Type B pancreatic cell (in vitro differentiated cells): ENCODE measurements around the gene MRPL53. TPM values are rescaled to one million over a fixed set of nuclear protein-coding genes. Genes with fewer than 3 reads are reported as not detected.
A peak's percentile ranks its signal among the peaks of the same experiment; 100 is the strongest.

ENCODE experiments used
- DNase-seq: peaks from one replicate; pipeline ENCODE4 v3.0.0; 2021; ENCODE audit warnings: mixed read lengths; ENCODE audit not compliant: unreplicated experiment; ENCODE audit errors: extremely low spot score
- H3K27ac Mint-ChIP-seq: 2 replicates; pipeline ENCODE4 v1.8.0; 2021; ENCODE audit warnings: mild to moderate bottlenecking, mixed read lengths
- H3K27me3 Mint-ChIP-seq: 2 replicates; pipeline ENCODE4 v1.8.0; 2021; ENCODE audit warnings: mixed read lengths
- H3K36me3 Mint-ChIP-seq: 2 replicates; pipeline ENCODE4 v1.8.0; 2021; ENCODE audit warnings: mixed read lengths
- H3K4me1 Mint-ChIP-seq: one replicate; pipeline ENCODE4 v1.8.0; 2021; ENCODE audit warnings: mixed read lengths; ENCODE audit not compliant: unreplicated experiment
- H3K4me3 Mint-ChIP-seq: 2 replicates; pipeline ENCODE4 v1.8.0; 2021; ENCODE audit warnings: mild to moderate bottlenecking, mixed read lengths
- H3K9me3 Mint-ChIP-seq: 2 replicates; pipeline ENCODE4 v1.8.0; 2021; ENCODE audit warnings: mixed read lengths
- CTCF ChIP-seq: fragments of 200-600 bp; sonication (generic); conservative IDR thresholded peaks from 2 replicates; pipeline ENCODE4 v1.5.0; 2021; ENCODE audit warnings: antibody characterized with exemption, mild to moderate bottlenecking
- total RNA-seq: library from RNA; stranded (reverse); gene quantifications from 2 replicates; pipeline ENCODE4 v1.2.1, GENCODE V29; 2021; ENCODE audit warnings: low replicate concordance

Gene MRPL53
- total RNA-seq, 1 donor from 2014 or later = 76.1 TPM

GRCh38 chr2:74457129-74457548 lies 15.3 kb downstream of the MRPL53 start:
- H3K4me3 Mint-ChIP-seq = peak overlapping the region; percentile 95
- no peaks in the 10 kb centered on the region for H3K9me3 Mint-ChIP-seq
- DNase-seq = no peak
- H3K36me3 Mint-ChIP-seq = peaks cover 4% of the 10 kb centered on the region
- peak overlapping the region; percentile 93 for H3K27ac Mint-ChIP-seq
- no peak for TF ChIP-seq CTCF
- peaks cover 7% of the 10 kb centered on the region for H3K27me3 Mint-ChIP-seq
- H3K4me1 Mint-ChIP-seq = peaks cover 31% of the 10 kb centered on the region

GRCh38 chr2:74454654-74455511 lies 17.6 kb downstream of the MRPL53 start, which contains the start of gene INO80B:
TSS of gene INO80B (plus strand) at chr2:74455087. CDS start at chr2:74455117, 30 bp downstream.
- Mint-ChIP-seq H3K36me3 (peaks cover 4% of the 10 kb centered on the region), H3K27ac (peak within 1 kb of the TSS; percentile 92), H3K9me3 (no peaks in the 10 kb centered on the region), H3K4me1 (peaks cover 29% of the 10 kb centered on the region), H3K4me3 (peak within 1 kb of the TSS; percentile 95), H3K27me3 (peaks cover 18% of the 10 kb centered on the region)
- TF ChIP-seq CTCF = peak; percentile 29
- DNase-seq = peak; percentile 96

- H3K4me3 Mint-ChIP-seq = no peak overlapping the region
- DNase-seq = no peak
- peaks cover 22% of the 10 kb centered on the region for H3K27me3 Mint-ChIP-seq
- H3K4me1 Mint-ChIP-seq = peaks cover 13% of the 10 kb centered on the region
- no peaks in the 10 kb centered on the region for H3K36me3 Mint-ChIP-seq
- H3K27ac Mint-ChIP-seq = no peak overlapping the region
- no peaks in the 10 kb centered on the region for H3K9me3 Mint-ChIP-seq
- TF ChIP-seq CTCF = no peak
Measured at GRCh38 chr2:74450570-74451190, 21.8 kb downstream of the MRPL53 start.

- H3K27ac Mint-ChIP-seq = no peak overlapping the region
- H3K27me3 Mint-ChIP-seq = peaks cover 22% of the 10 kb centered on the region
- H3K4me3 Mint-ChIP-seq = no peak overlapping the region
- peaks cover 9% of the 10 kb centered on the region for H3K4me1 Mint-ChIP-seq
- TF ChIP-seq CTCF = no peak
- DNase-seq = no peak
- H3K9me3 Mint-ChIP-seq = no peaks in the 10 kb centered on the region
- no peaks in the 10 kb centered on the region for H3K36me3 Mint-ChIP-seq
Measured at GRCh38 chr2:74448771-74449170, 23.7 kb downstream of the MRPL53 start.

- no peak overlapping the region for H3K4me3 Mint-ChIP-seq
- H3K36me3 Mint-ChIP-seq = no peaks in the 10 kb centered on the region
- TF ChIP-seq CTCF = no peak
- peaks cover 9% of the 10 kb centered on the region for H3K4me1 Mint-ChIP-seq
- no peaks in the 10 kb centered on the region for H3K9me3 Mint-ChIP-seq
- no peak overlapping the region for H3K27ac Mint-ChIP-seq
- no peak for DNase-seq
- peaks cover 20% of the 10 kb centered on the region for H3K27me3 Mint-ChIP-seq
Measured at GRCh38 chr2:74447230-74447999, 25.1 kb downstream of the MRPL53 start.
